Measurements from ENCODE around the gene ZNF540. TPM values are rescaled to one million over a fixed set of nuclear protein-coding genes. Genes with fewer than 3 reads are reported as not detected.

ZNF540 gene
- total and polyA plus RNA-seq, 9 of the 15 experiments (the other 6 are each of a cell fraction or from before 2014, with no cell fraction given): 0.20 to 0.95 (median 0.44) TPM

GRCh38 chr19:37594304-37594981, at the start of gene ZNF540, which contains the start of gene ZNF571 (continued):
- no peak for TF ChIP-seq ID3 (CRISPR knock-in tag; IDR thresholded peaks at IDR 0.05)
- TF ChIP-seq ID3 (tag; IDR thresholded peaks at IDR 0.05): no peak
- TF ChIP-seq TFAP4 (CRISPR knock-in tag; IDR thresholded peaks at IDR 0.05; ENCODE audit: borderline replicate concordance): peak; percentile 7; the same call in 1 of the 2 replicates
- TF ChIP-seq RBM17 (IDR thresholded peaks at IDR 0.05; ENCODE audit: borderline replicate concordance, low read depth, low read length): no peak
- TF ChIP-seq HMG20B (CRISPR knock-in tag; IDR thresholded peaks at IDR 0.05): no peak
- no peak for TF ChIP-seq NONO (IDR thresholded peaks at IDR 0.05; ENCODE audit: low read depth in 2 of 2, low read length in 1 of 2)
- no peak for TF ChIP-seq ZNF431 (CRISPR knock-in tag; IDR thresholded peaks at IDR 0.05)
- 0 out of 2 replicates have a peak, but pooled peaks have one; percentile 46 for TF ChIP-seq ETS1 (conservative IDR thresholded peaks at IDR 0.05; ENCODE audit: control insufficient read depth, low read depth, low read length)
- no peak for TF ChIP-seq CUX1 (CRISPR knock-in tag; IDR thresholded peaks at IDR 0.05)
- TF ChIP-seq GTF2A2 (tag; IDR thresholded peaks at IDR 0.05): no peak
- TF ChIP-seq ZNF347 (CRISPR knock-in tag; IDR thresholded peaks at IDR 0.05; ENCODE audit: low read depth): no peak
- no peak for TF ChIP-seq HDAC3 (IDR thresholded peaks at IDR 0.05; ENCODE audit: borderline replicate concordance, partially characterized antibody)
- no peak for TF ChIP-seq TSC22D4 (tag; IDR thresholded peaks at IDR 0.05)
- no peak for TF ChIP-seq TRIM24 (IDR thresholded peaks at IDR 0.05)
- no peak for TF ChIP-seq MYC (IDR thresholded peaks at IDR 0.05; ENCODE audit: low read depth, low read length)
- TF ChIP-seq MYC (CRISPR knock-in tag; IDR thresholded peaks at IDR 0.05; ENCODE audit: borderline replicate concordance, low read depth): peak; percentile 52; the same call in 1 of the 2 replicates
- no peak for TF ChIP-seq ZNF717 (CRISPR knock-in tag; IDR thresholded peaks at IDR 0.05)
- no peak for TF ChIP-seq KDM4B (IDR thresholded peaks at IDR 0.05; ENCODE audit: borderline replicate concordance in 2 of 2, low read depth in 1 of 2)
- TF ChIP-seq CHD2 (IDR thresholded peaks at IDR 0.05; ENCODE audit: low read depth, low read length): peak; percentile 52
- no peak for TF ChIP-seq SMAD1 (IDR thresholded peaks at IDR 0.05; ENCODE audit: low read depth, low read length, partially characterized antibody)
- no peak for TF ChIP-seq FUS (optimal IDR thresholded peaks at IDR 0.05; ENCODE audit: low read depth, low read length)

Data from K562 (cell line).